ENCODE data around the gene PDE7B.

The PDE7B gene

DNA sequence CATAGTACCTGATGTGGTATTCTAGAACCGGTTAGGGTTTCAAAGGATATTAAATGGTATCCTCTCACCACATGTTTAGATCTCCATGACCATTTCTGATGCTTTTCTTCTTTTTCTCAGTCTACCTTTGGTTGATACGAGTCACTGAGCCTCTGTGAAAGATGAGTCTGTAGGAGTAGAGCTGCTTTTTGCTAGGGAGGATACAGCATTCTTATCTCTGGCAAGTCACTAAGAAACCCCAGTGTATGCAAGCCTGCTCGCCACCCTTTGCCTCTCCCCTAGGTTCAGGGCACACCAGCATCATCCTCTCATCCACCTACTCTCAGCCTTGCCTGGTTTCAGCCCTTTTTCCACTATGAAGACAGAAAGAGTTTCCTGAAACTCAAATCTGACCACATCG is 308.7 kb downstream of the PDE7B start:
- no peaks in the 10 kb centered on the region for H3K4me1 ChIP-seq (ENCODE audit: low read depth, poor library complexity, severe bottlenecking)
- H3K36me3 ChIP-seq (ENCODE audit: insufficient read depth) = no peaks in the 10 kb centered on the region
- H2AFZ ChIP-seq (ENCODE audit: low read depth) = no peak overlapping the region
- no peak overlapping the region for H3K9ac ChIP-seq
- H3K4me3 ChIP-seq (IDR thresholded peaks at IDR 0.05; ENCODE audit: insufficient read depth, low read depth, low read length) = no peak overlapping the region
- H4K20me1 ChIP-seq (ENCODE audit: insufficient read depth) = no peaks in the 10 kb centered on the region
- H3K27me3 ChIP-seq (ENCODE audit: insufficient read depth, low read depth) = no peaks in the 10 kb centered on the region
- no peak overlapping the region for H3K27ac ChIP-seq
- H3K4me2 ChIP-seq = no peak overlapping the region
- no peaks in the 10 kb centered on the region for H3K79me2 ChIP-seq (ENCODE audit: insufficient read depth, low read depth)
- TF ChIP-seq, protein P1, sequence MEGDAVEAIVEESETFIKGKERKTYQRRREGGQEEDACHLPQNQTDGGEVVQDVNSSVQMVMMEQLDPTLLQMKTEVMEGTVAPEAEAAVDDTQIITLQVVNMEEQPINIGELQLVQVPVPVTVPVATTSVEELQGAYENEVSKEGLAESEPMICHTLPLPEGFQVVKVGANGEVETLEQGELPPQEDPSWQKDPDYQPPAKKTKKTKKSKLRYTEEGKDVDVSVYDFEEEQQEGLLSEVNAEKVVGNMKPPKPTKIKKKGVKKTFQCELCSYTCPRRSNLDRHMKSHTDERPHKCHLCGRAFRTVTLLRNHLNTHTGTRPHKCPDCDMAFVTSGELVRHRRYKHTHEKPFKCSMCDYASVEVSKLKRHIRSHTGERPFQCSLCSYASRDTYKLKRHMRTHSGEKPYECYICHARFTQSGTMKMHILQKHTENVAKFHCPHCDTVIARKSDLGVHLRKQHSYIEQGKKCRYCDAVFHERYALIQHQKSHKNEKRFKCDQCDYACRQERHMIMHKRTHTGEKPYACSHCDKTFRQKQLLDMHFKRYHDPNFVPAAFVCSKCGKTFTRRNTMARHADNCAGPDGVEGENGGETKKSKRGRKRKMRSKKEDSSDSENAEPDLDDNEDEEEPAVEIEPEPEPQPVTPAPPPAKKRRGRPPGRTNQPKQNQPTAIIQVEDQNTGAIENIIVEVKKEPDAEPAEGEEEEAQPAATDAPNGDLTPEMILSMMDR (conservative IDR thresholded peaks at IDR 0.05; ENCODE audit: low read depth, low read length) = no peak

DNA sequence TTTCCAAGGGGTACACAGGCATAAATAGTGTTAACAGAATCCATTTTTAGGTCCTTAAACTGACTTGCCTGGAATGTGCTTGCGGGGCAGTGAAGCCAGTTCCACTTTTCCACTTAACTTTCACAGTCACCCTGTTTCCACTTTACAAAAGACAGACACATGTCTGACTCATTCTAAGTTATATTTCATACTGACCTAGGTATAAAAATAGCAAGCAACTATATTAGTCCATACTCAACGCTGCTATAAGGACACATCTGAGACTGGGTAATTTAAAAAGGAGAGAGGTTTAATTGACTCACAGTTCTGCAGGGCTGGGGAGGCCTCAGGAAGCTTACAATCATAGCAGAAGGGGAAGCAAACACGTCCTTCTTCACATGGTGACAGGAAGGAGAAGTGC is 310.4 kb downstream of the PDE7B start:
- Histone ChIP-seq H2AFZ (ENCODE audit: low read depth) (no peak overlapping the region), H3K9ac (no peak overlapping the region), H3K27ac (no peak overlapping the region), H4K20me1 (ENCODE audit: insufficient read depth) (no peaks in the 10 kb centered on the region), H3K4me2 (no peak overlapping the region), H3K4me1 (ENCODE audit: low read depth, poor library complexity, severe bottlenecking) (no peaks in the 10 kb centered on the region), H3K27me3 (ENCODE audit: insufficient read depth, low read depth) (no peaks in the 10 kb centered on the region), H3K79me2 (ENCODE audit: insufficient read depth, low read depth) (no peaks in the 10 kb centered on the region), H3K36me3 (ENCODE audit: insufficient read depth) (no peaks in the 10 kb centered on the region), H3K4me3 (IDR thresholded peaks at IDR 0.05; ENCODE audit: insufficient read depth, low read depth, low read length) (no peak overlapping the region)
- TF ChIP-seq, protein P1 (conservative IDR thresholded peaks at IDR 0.05; ENCODE audit: low read depth, low read length) = no peak

- Histone ChIP-seq H3K79me2 (ENCODE audit: insufficient read depth, low read depth) (no peaks in the 10 kb centered on the region), H3K4me2 (no peak overlapping the region), H3K27ac (no peak overlapping the region), H2AFZ (ENCODE audit: low read depth) (no peak overlapping the region), H4K20me1 (ENCODE audit: insufficient read depth) (no peaks in the 10 kb centered on the region), H3K36me3 (ENCODE audit: insufficient read depth) (no peaks in the 10 kb centered on the region), H3K9ac (no peak overlapping the region), H3K4me3 (IDR thresholded peaks at IDR 0.05; ENCODE audit: insufficient read depth, low read depth, low read length) (no peak overlapping the region), H3K27me3 (ENCODE audit: insufficient read depth, low read depth) (no peaks in the 10 kb centered on the region), H3K4me1 (ENCODE audit: low read depth, poor library complexity, severe bottlenecking) (no peaks in the 10 kb centered on the region)
- TF ChIP-seq, protein P1 (conservative IDR thresholded peaks at IDR 0.05; ENCODE audit: low read depth, low read length) = no peak
Measured at GRCh38 chr6:136163260-136163659, 311.8 kb downstream of the PDE7B start.

DNA sequence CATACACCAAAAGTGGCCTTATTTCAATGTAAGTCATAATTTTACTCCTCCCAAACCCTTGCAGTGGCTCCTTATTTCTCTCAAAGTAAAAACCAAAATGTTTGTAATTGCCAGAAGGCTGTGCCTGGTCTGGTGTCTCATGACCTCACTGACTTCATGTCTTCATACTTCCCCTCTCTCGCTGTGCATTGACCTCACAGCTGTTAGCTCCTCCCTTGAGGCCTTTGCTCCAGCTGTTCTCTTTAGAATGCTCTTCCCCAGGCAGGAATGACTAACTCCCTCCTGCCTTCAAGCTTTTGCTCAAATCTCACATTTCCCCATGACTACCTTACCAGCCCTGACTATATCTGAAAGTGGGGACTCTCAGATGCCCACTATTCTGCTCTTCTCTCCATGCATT is 315.3 kb downstream of the PDE7B start:
- Histone ChIP-seq H3K27me3 (ENCODE audit: insufficient read depth, low read depth) (no peaks in the 10 kb centered on the region), H4K20me1 (ENCODE audit: insufficient read depth) (no peaks in the 10 kb centered on the region), H3K79me2 (ENCODE audit: insufficient read depth, low read depth) (no peaks in the 10 kb centered on the region), H3K4me2 (no peak overlapping the region), H3K4me1 (ENCODE audit: low read depth, poor library complexity, severe bottlenecking) (no peaks in the 10 kb centered on the region), H3K4me3 (IDR thresholded peaks at IDR 0.05; ENCODE audit: insufficient read depth, low read depth, low read length) (no peak overlapping the region), H3K27ac (no peak overlapping the region), H3K36me3 (ENCODE audit: insufficient read depth) (no peaks in the 10 kb centered on the region), H2AFZ (ENCODE audit: low read depth) (no peak overlapping the region), H3K9ac (no peak overlapping the region)
- TF ChIP-seq, protein P1 (conservative IDR thresholded peaks at IDR 0.05; ENCODE audit: low read depth, low read length) = no peak
